ENCODE results near the gene RPL7A.

Gene RPL7A

DNA sequence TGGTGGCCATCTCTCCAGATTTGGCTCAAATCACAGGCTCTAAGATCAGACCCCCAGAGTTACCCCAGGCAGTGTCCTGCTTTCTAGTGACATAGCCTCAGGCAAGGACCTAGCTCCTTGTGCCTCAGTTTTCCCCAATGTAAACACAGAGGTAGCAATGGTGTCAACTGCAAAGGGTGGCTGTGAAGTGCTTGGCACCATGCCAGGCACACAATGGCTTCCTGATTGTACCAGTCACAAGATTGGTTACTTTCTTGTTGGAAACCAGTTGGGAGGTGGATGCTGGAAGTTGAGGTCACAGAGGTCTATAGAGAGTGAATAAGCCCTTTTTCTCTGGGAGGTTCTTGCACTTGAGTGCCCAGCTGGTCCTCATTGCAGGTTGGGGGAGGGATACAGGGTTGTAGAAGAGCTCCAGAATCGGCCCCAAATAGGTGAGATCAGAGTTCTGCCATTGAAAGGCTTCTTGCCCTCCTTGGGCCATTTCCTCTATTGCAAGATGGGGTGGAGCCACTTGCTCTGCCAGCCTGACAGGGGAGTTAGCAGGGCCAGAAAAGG is 30.5 kb downstream of the RPL7A start:
- TF ChIP-seq, protein P1, sequence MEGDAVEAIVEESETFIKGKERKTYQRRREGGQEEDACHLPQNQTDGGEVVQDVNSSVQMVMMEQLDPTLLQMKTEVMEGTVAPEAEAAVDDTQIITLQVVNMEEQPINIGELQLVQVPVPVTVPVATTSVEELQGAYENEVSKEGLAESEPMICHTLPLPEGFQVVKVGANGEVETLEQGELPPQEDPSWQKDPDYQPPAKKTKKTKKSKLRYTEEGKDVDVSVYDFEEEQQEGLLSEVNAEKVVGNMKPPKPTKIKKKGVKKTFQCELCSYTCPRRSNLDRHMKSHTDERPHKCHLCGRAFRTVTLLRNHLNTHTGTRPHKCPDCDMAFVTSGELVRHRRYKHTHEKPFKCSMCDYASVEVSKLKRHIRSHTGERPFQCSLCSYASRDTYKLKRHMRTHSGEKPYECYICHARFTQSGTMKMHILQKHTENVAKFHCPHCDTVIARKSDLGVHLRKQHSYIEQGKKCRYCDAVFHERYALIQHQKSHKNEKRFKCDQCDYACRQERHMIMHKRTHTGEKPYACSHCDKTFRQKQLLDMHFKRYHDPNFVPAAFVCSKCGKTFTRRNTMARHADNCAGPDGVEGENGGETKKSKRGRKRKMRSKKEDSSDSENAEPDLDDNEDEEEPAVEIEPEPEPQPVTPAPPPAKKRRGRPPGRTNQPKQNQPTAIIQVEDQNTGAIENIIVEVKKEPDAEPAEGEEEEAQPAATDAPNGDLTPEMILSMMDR (IDR thresholded peaks at IDR 0.05; ENCODE audit: low read depth, low read length) = no peak

DNA sequence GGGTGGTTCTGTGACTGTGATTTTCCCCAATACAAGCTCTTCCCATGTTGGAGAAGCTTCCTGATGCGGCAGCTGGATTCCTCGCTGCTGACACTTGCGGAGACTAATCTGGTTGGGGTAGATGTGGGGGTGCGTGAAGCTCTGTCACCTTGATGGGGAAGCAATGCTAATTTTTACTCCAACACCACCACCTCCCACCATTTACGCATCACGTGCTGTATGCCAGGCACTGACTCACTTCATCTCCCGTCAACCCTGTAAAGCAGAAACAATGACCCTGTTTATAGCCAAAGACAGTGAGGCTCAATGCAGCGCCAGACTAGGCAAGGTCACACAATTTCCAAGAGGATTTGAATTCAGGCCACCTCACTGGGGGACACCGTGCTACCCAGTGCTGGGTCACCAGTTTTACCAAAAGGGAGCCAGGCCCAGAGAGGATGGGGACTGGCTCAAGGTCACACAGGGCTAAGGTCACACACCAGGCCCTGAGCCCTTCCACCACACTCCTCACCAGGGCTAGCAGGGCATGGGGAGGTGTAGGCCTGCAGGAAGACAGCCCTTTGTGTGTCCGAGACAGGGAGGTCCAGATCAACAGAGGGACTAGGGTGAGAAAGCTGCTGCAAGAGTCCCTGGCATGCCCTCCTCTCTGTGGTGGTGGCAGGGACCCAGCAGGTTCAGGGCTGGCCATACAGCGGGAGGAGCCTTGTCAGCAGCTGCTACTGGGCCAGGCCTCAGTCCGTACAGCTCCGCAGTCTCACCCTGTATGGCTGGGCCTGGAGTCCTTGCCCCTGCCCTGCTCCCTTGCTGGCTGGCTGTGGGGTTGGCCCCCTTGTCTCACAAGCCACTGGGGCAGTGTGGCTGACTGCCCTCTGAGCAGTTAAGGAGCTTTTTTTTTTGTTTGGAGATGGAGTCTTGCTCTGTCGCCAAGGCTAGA is 31.4 kb downstream of the RPL7A start:
- no peak for DNase-seq (ENCODE audit: extremely low read depth, low read depth)
- TF ChIP-seq, protein P1 (IDR thresholded peaks at IDR 0.05; ENCODE audit: low read depth, low read length) = no peak

More for the DNA sequence above, 30.5 kb downstream of the RPL7A start:
- DNase-seq (ENCODE audit: extremely low read depth, low read depth) = no peak

DNA sequence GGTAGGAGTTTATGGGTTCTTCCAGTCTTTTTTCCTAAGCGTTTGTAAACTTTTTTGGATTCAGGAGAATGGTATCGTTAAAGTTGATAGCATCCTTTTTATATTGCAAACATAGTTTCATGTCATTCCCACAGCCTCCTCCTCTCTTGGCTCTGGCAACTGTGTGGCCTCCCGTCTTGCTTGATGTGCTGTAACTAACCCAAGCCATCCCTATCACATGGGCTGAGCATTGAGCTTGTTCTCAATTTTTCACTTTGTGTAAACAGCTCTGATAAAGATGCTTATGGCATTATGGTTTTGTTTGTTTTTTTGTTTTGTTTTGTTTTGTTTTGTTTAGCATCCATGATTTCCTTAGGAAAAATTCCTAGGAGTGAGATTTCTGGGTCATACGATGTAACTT is 32.7 kb downstream of the RPL7A start:
- TF ChIP-seq, protein P1 (IDR thresholded peaks at IDR 0.05; ENCODE audit: low read depth, low read length) = no peak
- DNase-seq (ENCODE audit: extremely low read depth, low read depth) = no peak

DNA sequence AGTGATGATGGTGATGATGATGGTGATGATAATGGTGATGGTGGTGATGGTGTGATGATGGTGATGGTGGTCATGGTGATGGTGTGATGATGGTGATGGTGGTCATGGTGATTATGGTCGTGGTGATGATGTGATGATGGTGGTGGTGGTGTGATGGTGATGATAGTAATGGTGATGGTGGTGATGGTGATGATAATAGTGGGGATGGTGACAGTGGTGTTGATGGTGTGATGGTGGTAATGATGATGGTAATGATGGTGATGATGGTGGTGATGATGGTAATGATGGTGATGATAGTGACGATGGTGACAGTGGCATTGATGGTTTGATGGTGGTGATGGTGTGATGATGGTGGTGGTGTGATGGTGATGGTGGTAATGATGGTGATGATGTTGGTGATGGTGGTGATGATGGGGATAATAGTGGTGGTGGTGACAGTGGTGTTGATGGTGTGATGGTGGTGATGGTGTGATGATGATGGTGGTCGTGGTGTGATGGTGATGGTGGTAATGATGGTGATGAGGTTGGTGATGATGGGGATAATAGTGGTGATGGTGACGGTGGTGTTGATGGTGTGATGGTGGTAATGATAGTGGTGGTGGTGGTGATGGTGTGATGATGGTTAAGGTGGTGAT is 34.6 kb downstream of the RPL7A start:
- DNase-seq (ENCODE audit: extremely low read depth, low read depth) = no peak

DNA sequence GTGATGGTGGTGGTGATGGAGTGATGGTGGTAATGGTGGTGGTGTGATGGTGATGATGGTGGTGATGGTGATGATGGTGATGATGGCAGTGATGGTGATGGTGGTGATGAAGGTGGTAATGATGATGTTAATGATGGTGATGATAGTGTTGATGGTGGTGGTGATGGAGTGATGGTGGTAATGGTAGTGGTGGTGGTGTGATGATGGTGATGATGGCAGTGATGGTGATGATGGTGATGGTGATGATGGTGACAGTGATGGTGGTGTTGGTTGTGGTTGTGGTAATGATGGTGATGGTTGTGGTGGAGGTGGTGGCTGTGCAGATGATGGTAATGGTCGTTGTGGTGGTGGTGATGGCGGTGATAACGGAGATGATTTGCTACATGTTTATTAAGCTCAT is 35.4 kb downstream of the RPL7A start:
- TF ChIP-seq, protein P1 (IDR thresholded peaks at IDR 0.05; ENCODE audit: low read depth, low read length) = no peak
- no peak for DNase-seq (ENCODE audit: extremely low read depth, low read depth)

More for the DNA sequence above, 34.6 kb downstream of the RPL7A start:
- TF ChIP-seq, protein P1 (IDR thresholded peaks at IDR 0.05; ENCODE audit: low read depth, low read length) = no peak

DNA sequence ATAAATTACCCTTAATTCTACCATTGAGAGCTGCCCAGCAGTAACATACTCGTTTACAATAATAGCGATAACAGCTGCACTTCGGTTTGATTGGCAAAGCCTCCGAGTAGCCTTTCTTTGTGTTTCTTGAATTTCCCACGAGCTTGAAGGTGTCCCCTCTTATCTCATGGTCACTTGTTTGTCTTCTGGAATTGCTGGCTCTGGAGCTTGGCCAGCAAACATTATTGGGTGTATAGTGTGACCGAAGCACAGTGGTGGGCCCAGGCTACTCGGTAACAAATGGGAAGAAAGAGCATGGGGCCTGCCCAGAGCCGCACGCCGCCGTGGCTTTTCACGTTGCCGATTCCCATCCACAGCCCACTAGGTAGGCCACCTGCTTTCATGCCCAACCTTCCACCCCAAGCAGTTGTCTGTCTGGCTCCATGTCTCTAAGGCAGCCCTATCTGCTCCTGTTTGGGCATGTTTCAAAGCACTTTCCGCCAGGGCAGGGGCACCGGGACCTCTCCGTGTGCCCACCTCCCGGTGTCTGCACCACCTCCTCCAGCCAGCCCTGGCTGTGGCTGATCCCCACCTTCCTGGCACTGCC is 36.8 kb downstream of the RPL7A start:
- DNase-seq (ENCODE audit: extremely low read depth, low read depth) = no peak
- TF ChIP-seq, protein P1 (IDR thresholded peaks at IDR 0.05; ENCODE audit: low read depth, low read length) = no peak

All from AG09319 (cell line).